Natural killer cell treated with Interleukin-12 subunit alpha and Interleukin-12 subunit beta and Interleukin-15 and Interleukin-18, amount 100 ng/mL, for 72 hours (primary cell): ENCODE results near the gene B3GAT2. TPM values are rescaled to one million over a fixed set of nuclear protein-coding genes. Genes with fewer than 3 reads are reported as not detected.

ENCODE experiments used
- ATAC-seq, 2 donors: fragments of 150-1000 bp; cut with Tn5 transposase in 1 of 2; sonication (Bioruptor Pico), chemical (Tn5 transposase) in 1 of 2; 2 replicates each; pipeline ENCODE4 v1.10.0; 2021
- DNase-seq: peaks from one replicate; pipeline ENCODE4 v3.0.0; 2022; ENCODE audit warnings: low spot score
- H3K27ac Mint-ChIP-seq, 2 donors: 1 replicate in 1 of 2; 2 replicates in 1 of 2; pipeline ENCODE4 v1.8.0; 2022; ENCODE audit warnings: mixed read lengths in 2 of 2, mild to moderate bottlenecking in 1 of 2, moderate library complexity in 1 of 2
- H3K27me3 Mint-ChIP-seq, 2 donors: 1 replicate in 1 of 2; 2 replicates in 1 of 2; pipeline ENCODE4 v1.8.0; 2022; ENCODE audit warnings: mixed read lengths in 2 of 2
- H3K36me3 Mint-ChIP-seq: one replicate; pipeline ENCODE4 v1.8.0; 2022; ENCODE audit warnings: mixed read lengths
- H3K4me1 Mint-ChIP-seq, 2 donors: 1 replicate in 1 of 2; 2 replicates in 1 of 2; pipeline ENCODE4 v1.8.0; 2022; ENCODE audit warnings: low read depth in 2 of 2, mixed read lengths in 2 of 2, mild to moderate bottlenecking in 1 of 2
- H3K4me3 Mint-ChIP-seq: one replicate; pipeline ENCODE4 v1.8.0; 2022; ENCODE audit warnings: mixed read lengths
- H3K9me3 Mint-ChIP-seq: 2 replicates; pipeline ENCODE4 v1.8.0; 2022; ENCODE audit warnings: mixed read lengths
- total RNA-seq, 2 donors: library from RNA; stranded (reverse); gene quantifications; one replicate each; pipeline ENCODE4 v1.2.3, GENCODE V29; 2022

B3GAT2 gene
- total RNA-seq, 2 donors from 2014 or later = 0.05 TPM; not detected in 1

GRCh38 chr6:70884074-70884983, 72.5 kb downstream of the B3GAT2 start:
- H3K36me3 Mint-ChIP-seq = no peaks in the 10 kb centered on the region
- peaks cover 0 to 2% of the 10 kb centered on the region in 2 donors for H3K4me1 Mint-ChIP-seq
- ATAC-seq (peak; percentile 76 to 87), DNase-seq (peak; percentile 77)
- peaks cover 16 to 34% of the 10 kb centered on the region in 2 donors for H3K27me3 Mint-ChIP-seq
- no peak overlapping the region for H3K27ac Mint-ChIP-seq
- no peaks in the 10 kb centered on the region for H3K9me3 Mint-ChIP-seq
- H3K4me3 Mint-ChIP-seq = no peak overlapping the region

DNA sequence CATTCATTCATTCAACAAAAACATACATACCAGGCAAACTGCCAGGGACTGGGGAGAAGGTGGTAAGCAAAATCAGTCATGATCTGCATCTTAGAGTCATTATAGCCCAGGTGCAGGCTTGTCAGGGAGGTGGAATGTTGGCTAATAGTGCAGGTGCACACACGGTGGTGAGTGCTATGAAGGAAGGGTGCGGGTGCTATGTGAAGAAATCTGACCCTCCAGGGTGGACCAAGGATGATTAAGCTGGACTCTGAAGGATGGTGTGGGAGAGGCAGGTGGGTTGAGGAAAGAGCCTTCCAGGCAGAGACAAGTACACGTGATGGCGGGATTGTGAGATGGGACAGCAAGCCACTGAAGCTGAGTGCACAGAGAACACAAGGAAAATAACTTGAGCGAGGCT, 77.4 kb downstream of the B3GAT2 start:
- peaks cover 0 to 4% of the 10 kb centered on the region in 2 donors for H3K4me1 Mint-ChIP-seq
- peaks cover 22 to 43% of the 10 kb centered on the region in 2 donors for H3K27me3 Mint-ChIP-seq
- no peak overlapping the region for H3K4me3 Mint-ChIP-seq
- DNase-seq (no peak), ATAC-seq (no peak)
- H3K9me3 Mint-ChIP-seq = no peaks in the 10 kb centered on the region
- H3K36me3 Mint-ChIP-seq = no peaks in the 10 kb centered on the region
- H3K27ac Mint-ChIP-seq = peak overlapping the region in 1 of 2 donors; percentile 14

DNA sequence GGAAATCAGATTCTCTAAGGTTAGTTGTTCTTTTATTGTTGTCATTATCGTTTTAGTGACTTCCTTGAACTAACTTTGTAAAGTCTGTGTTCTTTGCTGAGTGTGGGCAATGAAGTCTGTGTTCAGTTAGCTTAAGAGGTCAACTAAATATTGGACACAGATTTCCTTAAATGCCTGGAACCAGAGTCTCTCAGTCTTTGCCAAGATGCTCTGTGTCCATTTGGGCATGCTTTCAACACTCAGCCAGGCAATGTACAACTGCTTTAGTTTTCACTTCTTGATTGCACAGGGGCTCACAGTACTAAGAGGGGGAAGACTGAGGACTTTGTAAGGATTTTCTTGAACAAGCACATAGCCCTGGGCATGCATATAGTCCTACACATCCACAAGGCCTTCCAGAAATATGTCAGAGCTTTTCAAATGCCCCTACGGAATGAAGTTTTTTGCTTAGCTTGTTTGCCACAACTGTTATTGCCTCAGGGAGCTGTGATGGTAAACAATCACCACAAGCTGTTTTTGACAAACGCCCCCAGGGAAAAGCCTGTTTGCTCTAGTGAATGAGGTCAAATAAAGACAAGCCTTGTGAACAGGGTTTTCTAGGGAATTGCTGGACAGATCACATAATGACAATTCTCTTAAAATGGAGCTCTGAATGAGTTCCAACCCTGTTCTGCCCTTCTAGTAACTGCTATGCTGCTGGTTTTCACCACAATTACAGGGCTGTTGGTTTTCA, 82.5 kb downstream of the B3GAT2 start:
- Mint-ChIP-seq H3K9me3 (peaks cover 13% of the 10 kb centered on the region), H3K27me3 (peaks cover 16 to 45% of the 10 kb centered on the region in 2 donors), H3K4me3 (no peak overlapping the region), H3K36me3 (peaks cover 19% of the 10 kb centered on the region), H3K27ac (no peak overlapping the region), H3K4me1 (peaks cover 0 to 2% of the 10 kb centered on the region in 2 donors)
- DNase-seq (no peak), ATAC-seq (no peak)

- Mint-ChIP-seq H3K4me1 (peaks cover 0 to 8% of the 10 kb centered on the region in 2 donors), H3K36me3 (peaks cover 19% of the 10 kb centered on the region), H3K27me3 (peaks cover 8 to 31% of the 10 kb centered on the region in 2 donors), H3K27ac (no peak overlapping the region), H3K4me3 (no peak overlapping the region), H3K9me3 (peaks cover 13% of the 10 kb centered on the region)
- DNase-seq = no peak
- ATAC-seq = no peak
Observed at GRCh38 chr6:70872469-70872868, 84.4 kb downstream of the B3GAT2 start.

DNA sequence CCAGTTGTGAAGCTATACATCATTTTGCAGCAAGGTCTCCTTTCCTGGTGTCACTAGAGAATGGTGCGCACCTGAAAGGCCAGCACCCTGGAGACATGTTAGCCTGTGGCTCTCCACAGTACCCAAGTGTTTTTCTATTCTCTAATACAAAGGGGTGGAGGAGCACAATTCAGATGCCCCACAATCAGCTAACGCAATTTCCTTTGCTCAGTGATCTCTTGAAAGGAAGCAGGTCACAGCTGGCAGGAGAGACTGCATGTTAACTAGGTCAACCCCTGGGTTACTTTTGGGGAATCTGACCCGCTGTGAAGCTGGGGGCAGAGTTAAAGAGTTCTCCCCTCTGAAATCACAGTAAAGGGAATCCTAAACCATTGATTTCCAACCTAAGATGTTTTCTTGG, 92.5 kb downstream of the B3GAT2 start:
- H3K27me3 Mint-ChIP-seq = no peaks in the 10 kb centered on the region
- H3K9me3 Mint-ChIP-seq = no peaks in the 10 kb centered on the region
- no peaks in the 10 kb centered on the region for H3K36me3 Mint-ChIP-seq
- H3K27ac Mint-ChIP-seq = peak overlapping the region in 1 of 2 donors; percentile 81
- H3K4me1 Mint-ChIP-seq = peaks cover 9 to 24% of the 10 kb centered on the region in 2 donors
- no peak for DNase-seq
- no peak overlapping the region for H3K4me3 Mint-ChIP-seq
- ATAC-seq = peak in 1 of 2 donors; percentile 71

- H3K36me3 Mint-ChIP-seq = no peaks in the 10 kb centered on the region
- DNase-seq (no peak), ATAC-seq (no peak)
- H3K27me3 Mint-ChIP-seq = no peaks in the 10 kb centered on the region
- peak overlapping the region in 1 of 2 donors; percentile 81 for H3K27ac Mint-ChIP-seq
- no peaks in the 10 kb centered on the region for H3K9me3 Mint-ChIP-seq
- no peak overlapping the region for H3K4me3 Mint-ChIP-seq
- peaks cover 9 to 22% of the 10 kb centered on the region in 2 donors for H3K4me1 Mint-ChIP-seq
Observed at GRCh38 chr6:70863343-70863742, 93.5 kb downstream of the B3GAT2 start.

DNA sequence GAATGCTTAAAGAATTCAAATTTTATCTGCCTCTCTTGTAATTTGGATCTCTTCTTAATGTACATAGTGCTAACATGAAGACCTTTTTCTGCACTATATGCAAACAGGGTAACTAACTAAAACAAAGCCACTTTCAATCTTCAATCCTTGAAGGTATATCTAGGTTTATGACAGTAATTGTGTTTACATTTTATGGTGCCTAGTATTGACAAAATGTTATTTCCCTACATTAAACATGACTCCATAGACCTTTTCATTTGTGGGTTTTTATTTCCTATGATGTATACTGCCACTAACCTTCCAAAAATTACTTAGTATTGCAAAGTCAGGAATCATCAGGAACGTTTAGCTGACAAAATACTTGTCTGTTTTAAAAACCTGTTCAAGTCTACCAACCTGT, 95.9 kb downstream of the B3GAT2 start:
- no peak for ATAC-seq
- Mint-ChIP-seq H3K27me3 (no peaks in the 10 kb centered on the region), H3K36me3 (no peaks in the 10 kb centered on the region), H3K4me3 (no peak overlapping the region), H3K27ac (peak overlapping the region in 1 of 2 donors; percentile 23), H3K9me3 (no peaks in the 10 kb centered on the region), H3K4me1 (peaks cover 9 to 15% of the 10 kb centered on the region in 2 donors)
- no peak for DNase-seq

DNA sequence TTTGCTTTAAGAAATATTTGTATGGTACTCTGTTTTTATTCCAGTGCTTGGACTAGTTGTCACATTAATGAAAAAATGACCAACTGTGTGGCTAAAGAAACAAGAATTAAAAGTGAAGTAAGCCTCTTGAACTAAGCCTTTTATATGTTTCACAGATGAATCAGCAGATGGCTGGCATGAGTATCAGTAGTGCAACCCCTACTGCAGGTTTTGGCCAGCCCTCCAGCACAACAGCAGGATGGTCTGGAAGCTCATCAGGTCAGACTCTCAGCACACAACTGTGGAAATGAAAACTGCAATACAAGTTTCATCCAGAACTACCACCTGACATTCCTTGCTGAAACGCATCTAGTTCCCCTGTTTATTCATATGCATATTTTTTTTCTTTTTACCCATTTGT, 96.8 kb downstream of the B3GAT2 start:
- no peak for DNase-seq
- Mint-ChIP-seq H3K36me3 (no peaks in the 10 kb centered on the region), H3K27ac (no peak overlapping the region), H3K9me3 (no peaks in the 10 kb centered on the region), H3K4me1 (peaks cover 9 to 14% of the 10 kb centered on the region in 2 donors), H3K4me3 (no peak overlapping the region), H3K27me3 (no peaks in the 10 kb centered on the region)
- no peak for ATAC-seq

GRCh38 chr6:70857387-70858077, 99.3 kb downstream of the B3GAT2 start:
- H3K27me3 Mint-ChIP-seq = no peaks in the 10 kb centered on the region
- ATAC-seq = no peak
- no peak overlapping the region for H3K4me3 Mint-ChIP-seq
- peaks cover 0 to 2% of the 10 kb centered on the region in 2 donors for H3K4me1 Mint-ChIP-seq
- no peaks in the 10 kb centered on the region for H3K9me3 Mint-ChIP-seq
- H3K36me3 Mint-ChIP-seq = no peaks in the 10 kb centered on the region
- no peak for DNase-seq
- H3K27ac Mint-ChIP-seq = no peak overlapping the region

DNA sequence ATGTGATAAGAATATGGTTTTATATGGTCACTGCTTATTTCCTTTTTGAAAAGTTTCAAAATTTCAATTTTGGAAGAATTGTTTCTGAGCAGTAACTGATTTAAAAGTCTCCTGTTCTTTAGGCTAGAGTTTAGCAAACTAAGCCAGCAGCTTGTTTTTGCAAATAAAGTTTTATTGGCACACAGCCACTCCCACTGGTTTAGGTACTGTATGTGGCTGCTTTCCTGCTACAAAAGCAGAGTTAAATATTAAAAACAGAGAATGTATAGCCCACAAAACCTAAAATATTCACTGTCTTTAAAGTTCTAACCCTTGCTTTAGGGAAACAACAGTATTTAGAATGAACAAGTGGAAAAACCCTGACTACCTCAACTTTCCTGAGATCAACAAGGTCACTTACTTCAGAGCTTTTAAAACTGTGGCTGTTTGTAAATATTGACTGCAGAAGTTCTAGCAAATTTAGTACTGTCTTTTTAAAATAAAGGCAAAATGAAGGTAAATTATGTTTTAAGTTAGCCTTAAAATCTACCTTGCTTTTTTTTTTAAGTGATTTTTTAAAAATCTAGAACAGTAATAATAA, 104.1 kb downstream of the B3GAT2 start:
- no peaks in the 10 kb centered on the region for H3K36me3 Mint-ChIP-seq
- no peaks in the 10 kb centered on the region for H3K27me3 Mint-ChIP-seq

GRCh38 chr6:70849348-70850069, 107.4 kb downstream of the B3GAT2 start:
- H3K27ac Mint-ChIP-seq = peak overlapping the region; percentile 65 to 93
- no peaks in the 10 kb centered on the region for H3K27me3 Mint-ChIP-seq
- DNase-seq (no peak), ATAC-seq (peak; percentile 49 to 88)
- peaks cover 18 to 33% of the 10 kb centered on the region in 2 donors for H3K4me1 Mint-ChIP-seq
- H3K9me3 Mint-ChIP-seq = no peaks in the 10 kb centered on the region
- peak overlapping the region; percentile 36 for H3K4me3 Mint-ChIP-seq
- H3K36me3 Mint-ChIP-seq = no peaks in the 10 kb centered on the region

More for the DNA sequence above, 104.1 kb downstream of the B3GAT2 start:
- Mint-ChIP-seq H3K4me3 (no peak overlapping the region), H3K9me3 (no peaks in the 10 kb centered on the region), H3K4me1 (peaks cover 7 to 21% of the 10 kb centered on the region in 2 donors), H3K27ac (peak overlapping the region in 1 of 2 donors; percentile 37)
- ATAC-seq (no peak), DNase-seq (no peak)

DNA sequence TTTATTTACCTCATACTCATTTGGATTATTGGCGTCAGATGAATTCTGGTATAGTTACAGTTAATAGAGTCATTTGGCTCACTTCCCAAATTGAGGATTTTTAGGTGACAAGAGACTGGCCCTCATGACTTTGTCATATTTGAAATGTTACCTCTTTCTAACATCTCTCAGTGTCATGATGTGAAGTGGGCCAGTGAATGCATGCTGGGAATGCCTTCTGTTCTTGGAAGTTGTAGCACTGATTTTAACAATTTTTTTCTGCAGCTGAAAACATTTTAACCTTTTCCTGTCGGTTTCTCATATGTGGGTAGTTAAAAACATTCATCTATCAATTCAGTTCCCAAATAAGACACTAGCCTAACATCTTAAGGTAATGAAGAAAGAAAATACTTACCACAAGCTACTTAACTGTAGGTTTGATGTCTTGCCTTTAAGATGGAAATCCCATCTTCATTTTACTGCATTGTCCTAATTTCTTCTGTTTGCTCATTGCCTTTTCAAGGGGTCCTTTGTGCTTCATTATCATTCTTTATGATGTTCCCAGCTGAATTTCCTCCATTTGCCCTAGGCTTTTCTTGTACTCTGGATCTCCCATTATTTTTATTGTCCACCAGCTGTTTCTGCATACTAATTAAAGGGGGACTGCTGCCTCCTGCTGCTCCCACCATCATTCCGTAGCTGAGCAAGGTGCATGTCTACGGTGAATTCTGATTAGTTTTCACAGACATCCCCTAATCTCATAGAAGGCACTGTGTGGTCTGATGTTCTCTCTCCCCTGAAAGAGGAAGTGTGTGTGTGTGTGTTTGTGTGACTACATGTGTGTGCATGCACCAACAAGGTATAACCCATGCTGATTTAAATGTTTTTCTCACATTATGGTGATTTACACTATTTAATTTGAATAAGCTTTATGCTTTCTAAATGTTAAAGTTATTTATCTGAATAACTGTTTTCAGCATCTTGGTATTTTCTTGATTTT, 109.5 kb downstream of the B3GAT2 start:
- no peaks in the 10 kb centered on the region for H3K36me3 Mint-ChIP-seq
- H3K4me3 Mint-ChIP-seq = no peak overlapping the region

More for the DNA sequence above, 109.5 kb downstream of the B3GAT2 start:
- Mint-ChIP-seq H3K27me3 (no peaks in the 10 kb centered on the region), H3K27ac (peak overlapping the region in 1 of 2 donors; percentile 93), H3K4me1 (peaks cover 18 to 39% of the 10 kb centered on the region in 2 donors), H3K9me3 (no peaks in the 10 kb centered on the region)
- ATAC-seq (no peak), DNase-seq (no peak)
